ENCODE data around the gene STRN.

Gene STRN, protein sequence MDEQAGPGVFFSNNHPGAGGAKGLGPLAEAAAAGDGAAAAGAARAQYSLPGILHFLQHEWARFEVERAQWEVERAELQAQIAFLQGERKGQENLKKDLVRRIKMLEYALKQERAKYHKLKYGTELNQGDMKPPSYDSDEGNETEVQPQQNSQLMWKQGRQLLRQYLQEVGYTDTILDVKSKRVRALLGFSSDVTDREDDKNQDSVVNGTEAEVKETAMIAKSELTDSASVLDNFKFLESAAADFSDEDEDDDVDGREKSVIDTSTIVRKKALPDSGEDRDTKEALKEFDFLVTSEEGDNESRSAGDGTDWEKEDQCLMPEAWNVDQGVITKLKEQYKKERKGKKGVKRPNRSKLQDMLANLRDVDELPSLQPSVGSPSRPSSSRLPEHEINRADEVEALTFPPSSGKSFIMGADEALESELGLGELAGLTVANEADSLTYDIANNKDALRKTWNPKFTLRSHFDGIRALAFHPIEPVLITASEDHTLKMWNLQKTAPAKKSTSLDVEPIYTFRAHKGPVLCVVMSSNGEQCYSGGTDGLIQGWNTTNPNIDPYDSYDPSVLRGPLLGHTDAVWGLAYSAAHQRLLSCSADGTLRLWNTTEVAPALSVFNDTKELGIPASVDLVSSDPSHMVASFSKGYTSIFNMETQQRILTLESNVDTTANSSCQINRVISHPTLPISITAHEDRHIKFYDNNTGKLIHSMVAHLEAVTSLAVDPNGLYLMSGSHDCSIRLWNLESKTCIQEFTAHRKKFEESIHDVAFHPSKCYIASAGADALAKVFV

DNA sequence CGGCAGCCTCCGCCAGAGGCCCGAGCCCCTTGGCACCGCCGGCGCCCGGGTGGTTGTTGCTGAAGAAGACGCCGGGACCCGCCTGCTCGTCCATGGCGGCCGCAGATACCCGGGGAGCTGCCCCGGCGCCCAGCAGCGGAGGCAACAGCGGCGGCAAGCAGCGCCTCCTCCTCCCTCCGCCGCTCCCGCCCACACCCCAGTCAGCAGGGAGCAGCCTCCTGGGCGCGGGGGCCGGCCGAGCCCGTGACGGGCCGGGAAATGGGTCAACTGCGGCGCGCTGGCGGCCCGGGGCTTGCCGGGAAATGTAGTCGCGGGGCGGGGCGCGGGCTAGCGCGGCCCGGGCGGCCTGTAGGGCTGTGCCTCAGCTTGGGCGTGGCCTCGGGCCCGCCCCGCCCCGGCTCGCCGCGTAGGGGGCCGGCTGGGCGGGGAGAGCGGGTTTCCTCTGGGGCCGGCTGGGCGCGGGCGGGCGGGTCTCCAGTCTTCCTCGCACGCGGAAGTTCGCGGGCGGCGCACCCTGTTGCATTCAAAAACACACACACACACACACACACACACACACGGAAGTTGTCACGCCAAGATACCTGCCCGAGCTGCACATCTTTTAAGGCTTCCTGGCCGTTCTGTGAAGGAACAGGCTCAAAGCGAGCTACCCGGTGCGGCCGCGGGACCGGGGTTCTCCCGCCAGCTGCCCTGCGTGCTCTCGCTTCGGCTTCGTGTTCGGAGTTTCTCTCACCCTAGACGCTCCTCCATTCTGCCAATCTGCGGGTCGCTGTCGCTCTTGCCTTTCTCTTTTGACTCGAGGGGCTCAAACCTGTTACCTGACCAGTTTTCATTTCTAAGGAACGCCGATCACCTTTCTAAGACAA lies at the start of gene STRN:
Gene STRN, minus strand, starts transcription at position 167 of the 866 bp plus-strand sequence. Its CDS starts 73 bp downstream, at position 94.
- DNase-seq (ENCODE audit: low read depth): peak; percentile 98
- TF ChIP-seq POLR2A (IDR thresholded peaks at IDR 0.05; ENCODE audit: extremely low read depth, insufficient read length) (peak; percentile 53), MAX (IDR thresholded peaks at IDR 0.05; ENCODE audit: low read depth, low read length) (no peak), MYC (IDR thresholded peaks at IDR 0.05; ENCODE audit: low read depth, low read length) (peak; percentile 11; the same call in 1 of the 2 replicates), CTCF (IDR thresholded peaks at IDR 0.05; ENCODE audit: low read depth, low read length) (no peak)
- H3K4me3 ChIP-seq (ENCODE audit: low read depth, low read length): peak within 1 kb of the TSS; percentile 84

DNA sequence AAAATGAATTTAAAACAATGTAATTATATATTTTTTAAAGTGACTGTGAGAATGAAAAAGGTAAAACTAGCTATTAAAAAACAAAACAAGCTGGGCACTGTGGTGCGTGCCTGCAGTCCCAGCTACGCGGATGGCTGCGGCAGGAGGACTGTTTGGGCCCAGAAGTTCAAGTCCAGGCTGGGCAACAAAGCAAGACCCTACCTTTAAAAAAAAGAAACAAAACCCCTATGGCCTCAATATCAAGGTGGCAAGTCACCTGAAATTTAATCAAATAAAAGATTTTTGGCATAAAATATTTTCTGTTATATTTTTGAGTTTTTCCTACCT lies 46.9 kb upstream of the STRN start:
- TF ChIP-seq MAX (IDR thresholded peaks at IDR 0.05; ENCODE audit: low read depth, low read length) (no peak), MYC (IDR thresholded peaks at IDR 0.05; ENCODE audit: low read depth, low read length) (no peak), POLR2A (IDR thresholded peaks at IDR 0.05; ENCODE audit: extremely low read depth, insufficient read length) (no peak), CTCF (IDR thresholded peaks at IDR 0.05; ENCODE audit: low read depth, low read length) (no peak)
- H3K4me3 ChIP-seq (ENCODE audit: low read depth, low read length): no peak overlapping the region
- no peak for DNase-seq (ENCODE audit: low read depth)

GRCh38 chr2:37011130-37011529 lies 44.8 kb upstream of the STRN start:
- H3K4me3 ChIP-seq (ENCODE audit: low read depth, low read length): no peak overlapping the region
- DNase-seq (ENCODE audit: low read depth): no peak
- no peak for TF ChIP-seq MYC (IDR thresholded peaks at IDR 0.05; ENCODE audit: low read depth, low read length)
- no peak for TF ChIP-seq MAX (IDR thresholded peaks at IDR 0.05; ENCODE audit: low read depth, low read length)
- TF ChIP-seq POLR2A (IDR thresholded peaks at IDR 0.05; ENCODE audit: extremely low read depth, insufficient read length): no peak
- no peak for TF ChIP-seq CTCF (IDR thresholded peaks at IDR 0.05; ENCODE audit: low read depth, low read length)

DNA sequence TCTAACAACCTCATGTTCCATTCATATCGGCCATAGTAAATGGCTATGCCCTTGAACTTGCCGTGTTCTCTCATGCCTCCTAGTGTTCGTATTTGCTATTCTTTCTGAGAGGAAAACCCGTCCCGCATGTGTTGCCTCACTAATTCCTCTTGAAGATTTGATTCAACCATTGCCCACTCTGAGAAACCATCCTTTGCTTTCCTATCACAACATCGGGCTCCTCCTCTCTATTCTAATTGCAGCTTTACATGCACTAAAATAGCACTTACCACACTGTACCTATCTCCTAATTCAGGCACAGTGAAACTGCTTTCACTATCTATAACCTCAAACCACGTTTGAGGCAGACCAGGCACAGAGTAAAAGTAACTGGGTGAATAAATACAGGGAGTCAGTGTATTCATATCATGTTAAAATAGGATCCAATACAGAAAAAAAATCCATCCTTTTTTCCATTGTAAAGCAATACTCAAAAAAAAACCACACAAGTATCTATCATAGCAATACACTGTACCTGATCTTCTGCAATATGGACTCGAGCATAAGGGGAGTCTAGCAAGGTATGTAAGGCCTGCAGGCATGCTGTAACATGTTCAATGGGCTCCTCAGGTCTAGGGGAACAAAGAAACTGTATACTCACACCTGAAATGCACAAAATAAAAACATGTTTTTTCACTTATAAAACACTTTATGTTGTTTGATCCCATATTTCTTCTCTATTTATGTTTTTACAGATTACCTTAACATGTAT lies 39.0 kb upstream of the STRN start:
- no peak overlapping the region for H3K4me3 ChIP-seq (ENCODE audit: low read depth, low read length)
- TF ChIP-seq MYC (IDR thresholded peaks at IDR 0.05; ENCODE audit: low read depth, low read length): no peak
- no peak for TF ChIP-seq POLR2A (IDR thresholded peaks at IDR 0.05; ENCODE audit: extremely low read depth, insufficient read length)
- no peak for TF ChIP-seq MAX (IDR thresholded peaks at IDR 0.05; ENCODE audit: low read depth, low read length)
- TF ChIP-seq CTCF (IDR thresholded peaks at IDR 0.05; ENCODE audit: low read depth, low read length): peak; percentile 49
- DNase-seq (ENCODE audit: low read depth): peak; percentile 49

All from NB4 (cell line).